OCI-LY1 (cell line): Measurements from ENCODE around the gene MSANTD4.

Source experiments
- EZH2 ChIP-seq: fragments of 200-600 bp; sonication (generic), shearing (Covaris generic); IDR thresholded peaks from 2 replicates; pipeline ENCODE4 v1.8.0; 2017; ENCODE audit warnings: borderline replicate concordance, mixed run types, mild to moderate bottlenecking, antibody characterized with exemption, low read length, moderate library complexity, mixed read lengths
- TF ChIP-seq, protein P1 (sequence below): fragments of 200-600 bp; sonication (generic), shearing (Covaris generic); IDR thresholded peaks from 2 replicates; pipeline ENCODE4 v1.5.1; 2017; ENCODE audit warnings: mild to moderate bottlenecking, antibody characterized with exemption, low read length, moderate library complexity, mixed read lengths

DNA sequence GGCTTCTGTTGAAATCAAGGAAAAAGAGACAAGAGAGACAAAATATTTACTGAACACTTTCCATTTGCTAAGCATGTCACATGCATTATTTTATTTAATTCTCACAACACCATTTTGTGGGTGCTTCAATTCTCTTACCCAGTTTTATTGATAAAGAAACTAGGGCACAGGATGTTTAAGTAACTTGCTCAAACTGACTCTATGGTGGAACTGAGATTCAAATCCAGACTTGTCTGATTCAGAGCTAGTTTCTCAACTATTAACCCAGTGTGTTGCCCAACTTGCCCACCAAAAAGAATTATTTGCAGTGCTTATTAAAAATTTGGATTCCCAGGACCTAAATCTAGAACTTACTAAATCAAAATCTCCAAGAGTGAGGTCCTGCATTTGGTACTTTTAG, 21.5 kb upstream of the MSANTD4 start:
- TF ChIP-seq, protein P1, sequence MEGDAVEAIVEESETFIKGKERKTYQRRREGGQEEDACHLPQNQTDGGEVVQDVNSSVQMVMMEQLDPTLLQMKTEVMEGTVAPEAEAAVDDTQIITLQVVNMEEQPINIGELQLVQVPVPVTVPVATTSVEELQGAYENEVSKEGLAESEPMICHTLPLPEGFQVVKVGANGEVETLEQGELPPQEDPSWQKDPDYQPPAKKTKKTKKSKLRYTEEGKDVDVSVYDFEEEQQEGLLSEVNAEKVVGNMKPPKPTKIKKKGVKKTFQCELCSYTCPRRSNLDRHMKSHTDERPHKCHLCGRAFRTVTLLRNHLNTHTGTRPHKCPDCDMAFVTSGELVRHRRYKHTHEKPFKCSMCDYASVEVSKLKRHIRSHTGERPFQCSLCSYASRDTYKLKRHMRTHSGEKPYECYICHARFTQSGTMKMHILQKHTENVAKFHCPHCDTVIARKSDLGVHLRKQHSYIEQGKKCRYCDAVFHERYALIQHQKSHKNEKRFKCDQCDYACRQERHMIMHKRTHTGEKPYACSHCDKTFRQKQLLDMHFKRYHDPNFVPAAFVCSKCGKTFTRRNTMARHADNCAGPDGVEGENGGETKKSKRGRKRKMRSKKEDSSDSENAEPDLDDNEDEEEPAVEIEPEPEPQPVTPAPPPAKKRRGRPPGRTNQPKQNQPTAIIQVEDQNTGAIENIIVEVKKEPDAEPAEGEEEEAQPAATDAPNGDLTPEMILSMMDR = no peak
- TF ChIP-seq EZH2 = no peak
